ENCODE measurements around the gene ACKR4.

- TF ChIP-seq CTCF (IDR thresholded peaks at IDR 0.05) (no peak), ZFX (IDR thresholded peaks at IDR 0.05; ENCODE audit: borderline replicate concordance) (no peak)
These were observed 31.1 kb downstream of the ACKR4 start for GRCh38 chr3:132628157-132628556.

Data from 22Rv1 (cell line).